Germinal center (tissue), 1 donor: Measurements from ENCODE around the gene PROKR1.
A peak's percentile ranks its signal among the peaks of the same experiment; 100 is the strongest.
"Not testable (repeated sequence)": the region's sequence is repeated elsewhere in the genome, so short reads cannot be mapped to it uniquely, and the experiment has no call there.

Source experiments
- DNase-seq: peaks from one replicate; pipeline ENCODE4 v3.0.0; 2012; ENCODE audit warnings: mixed read lengths, low spot score

PROKR1 gene

DNA sequence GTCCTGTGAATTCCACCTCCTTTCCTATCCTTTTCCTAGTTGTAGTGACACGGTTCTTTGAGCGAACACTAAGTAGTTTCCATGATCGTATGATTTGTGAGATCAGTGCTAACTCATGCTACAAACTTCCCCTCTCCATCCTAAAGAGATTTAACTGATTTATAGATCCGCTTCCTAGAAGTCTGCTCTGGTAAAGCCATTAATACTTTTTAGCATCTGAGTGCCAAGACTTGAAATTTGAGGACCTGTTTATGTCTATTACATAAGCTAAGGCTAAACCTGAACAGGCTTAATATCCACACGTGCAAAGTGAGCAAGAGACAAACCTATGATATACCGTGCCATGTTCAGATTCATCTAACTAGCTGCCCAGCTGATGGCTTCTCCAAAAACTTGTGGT, 14.9 kb downstream of the PROKR1 start:
- no peak for DNase-seq

DNA sequence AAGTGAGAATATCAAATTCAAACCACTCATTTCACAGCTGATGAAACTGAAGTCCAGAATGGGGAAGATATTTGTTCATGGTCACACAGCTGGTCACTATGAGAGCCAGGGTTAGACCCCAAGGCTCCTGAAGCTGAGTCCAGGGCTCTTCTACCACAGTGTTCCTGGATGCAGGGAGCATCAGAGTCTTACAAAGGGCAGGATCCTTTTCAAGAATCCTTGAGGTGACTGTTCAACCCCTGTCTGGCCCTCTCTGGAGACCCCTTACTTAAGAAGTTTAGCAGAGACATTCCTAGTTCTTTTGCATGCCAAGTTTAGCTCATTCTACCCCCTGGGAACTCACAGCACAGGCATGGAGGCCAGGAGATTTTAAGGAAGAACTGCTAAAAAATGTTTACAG, 15.7 kb downstream of the PROKR1 start:
- no peak for DNase-seq

DNA sequence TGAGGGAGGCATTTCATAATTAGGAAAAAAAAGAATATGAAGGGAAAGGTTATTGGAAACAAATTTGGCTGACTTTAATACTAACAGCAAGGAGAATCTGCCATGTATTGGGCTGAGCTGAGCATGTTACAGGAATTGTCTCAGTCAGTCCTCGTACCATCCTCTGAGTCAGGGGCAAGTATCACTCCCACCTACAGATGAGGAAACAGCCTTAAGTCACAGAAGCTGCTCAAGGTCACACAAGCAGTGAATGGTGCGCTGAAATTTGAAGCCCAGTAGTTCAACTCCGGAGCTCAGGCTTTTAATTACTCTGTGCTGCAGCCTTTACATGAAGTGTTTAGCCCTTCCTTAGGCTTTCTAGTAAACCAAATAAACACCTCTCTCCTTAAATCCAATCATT, 17.3 kb downstream of the PROKR1 start:
- no peak for DNase-seq

DNA sequence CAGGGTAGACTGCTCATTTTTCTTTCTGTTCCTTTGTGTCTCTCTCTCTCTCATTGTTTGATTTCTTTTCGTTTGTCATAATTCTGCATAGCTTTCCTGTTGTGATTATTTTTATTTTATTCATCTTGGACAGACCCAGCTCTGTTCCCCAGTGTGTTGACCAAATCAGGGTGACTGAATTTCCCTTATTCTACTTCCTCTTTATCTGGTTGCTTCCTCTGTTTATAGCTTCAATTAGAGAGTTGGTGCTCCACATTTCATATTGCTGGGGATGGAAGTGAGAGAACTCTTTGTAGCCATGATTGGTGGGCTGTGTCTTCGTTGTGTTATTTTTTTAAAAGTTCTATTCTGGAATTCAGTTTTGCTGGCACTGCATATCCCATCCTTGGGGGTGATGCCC, 19.1 kb downstream of the PROKR1 start:
- peak; percentile 23 for DNase-seq

DNA sequence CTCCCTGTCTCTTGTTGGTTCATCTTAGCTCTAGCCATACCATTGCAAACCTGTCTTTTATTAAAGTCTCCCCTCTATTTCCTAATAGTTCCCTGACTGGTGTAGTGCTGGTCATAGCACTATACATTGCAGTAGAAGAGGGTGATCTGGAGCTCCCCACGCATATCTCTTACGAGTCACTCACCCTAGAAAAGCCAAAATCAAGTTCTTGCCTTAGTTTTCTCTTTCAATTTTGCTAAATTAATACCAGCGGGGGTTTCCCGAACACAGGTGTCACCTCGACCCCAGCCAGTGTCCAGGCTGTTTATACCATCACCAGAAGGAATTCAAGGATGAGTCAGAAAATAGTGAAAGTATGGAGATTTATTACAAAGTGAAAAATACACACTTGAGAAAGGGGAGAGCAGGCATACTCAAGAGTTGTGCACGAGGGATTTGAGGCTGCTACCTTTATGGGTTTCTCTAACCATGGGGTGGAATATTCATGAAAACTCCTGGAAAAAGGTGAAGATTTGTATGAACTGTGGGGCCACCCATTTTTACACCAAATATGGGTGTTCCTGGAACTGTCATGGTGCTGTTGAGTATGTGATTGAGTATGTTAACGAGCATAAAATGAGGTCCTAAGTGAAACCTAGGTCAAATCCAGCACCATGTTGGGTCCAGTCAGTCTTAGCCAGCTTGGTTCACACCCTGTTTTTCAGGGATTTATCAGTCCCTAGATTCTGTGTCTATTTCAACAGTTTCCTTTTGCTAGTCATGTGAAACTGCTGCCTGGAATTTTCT, 20.2 kb downstream of the PROKR1 start:
- DNase-seq, result no peak

DNA sequence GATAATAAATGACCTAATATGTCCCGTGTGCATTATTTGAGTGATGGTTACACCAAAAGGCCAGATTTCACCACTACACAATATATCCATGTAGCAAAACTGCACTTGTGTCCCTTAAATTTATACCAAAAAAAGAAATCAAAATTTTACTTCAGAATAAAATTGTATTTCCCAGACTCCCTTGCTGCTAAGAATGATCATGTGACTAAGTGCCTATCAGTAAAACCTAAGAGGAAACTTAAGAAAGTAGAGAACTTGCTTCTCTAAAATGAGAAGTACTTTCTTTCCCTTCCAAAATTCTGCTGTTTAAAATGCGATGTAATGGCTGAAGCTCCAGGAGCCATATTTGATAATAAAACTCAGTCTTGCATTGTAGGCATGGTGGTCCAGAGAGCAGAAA, 24.0 kb downstream of the PROKR1 start:
- DNase-seq, result no peak

DNA sequence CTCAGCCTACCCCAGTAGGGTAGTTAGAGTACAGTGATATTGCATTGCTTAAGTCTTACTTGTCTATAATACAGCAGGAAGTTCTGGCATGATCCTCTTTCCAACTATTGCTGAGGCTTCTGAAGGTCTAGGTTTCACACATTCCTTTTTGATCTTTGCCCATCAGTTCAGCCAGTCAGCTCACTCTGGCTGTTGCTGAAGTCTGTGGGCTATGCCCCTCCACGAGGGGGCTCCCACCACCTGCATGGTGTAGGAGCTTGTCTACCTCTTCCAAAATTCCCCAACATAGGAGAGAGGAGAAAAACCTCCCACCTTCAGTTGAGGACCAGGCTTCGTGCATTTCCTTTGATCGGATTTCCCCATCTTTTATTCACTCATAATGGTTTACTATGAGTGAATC, 26.3 kb downstream of the PROKR1 start:
- DNase-seq, result no peak

DNA sequence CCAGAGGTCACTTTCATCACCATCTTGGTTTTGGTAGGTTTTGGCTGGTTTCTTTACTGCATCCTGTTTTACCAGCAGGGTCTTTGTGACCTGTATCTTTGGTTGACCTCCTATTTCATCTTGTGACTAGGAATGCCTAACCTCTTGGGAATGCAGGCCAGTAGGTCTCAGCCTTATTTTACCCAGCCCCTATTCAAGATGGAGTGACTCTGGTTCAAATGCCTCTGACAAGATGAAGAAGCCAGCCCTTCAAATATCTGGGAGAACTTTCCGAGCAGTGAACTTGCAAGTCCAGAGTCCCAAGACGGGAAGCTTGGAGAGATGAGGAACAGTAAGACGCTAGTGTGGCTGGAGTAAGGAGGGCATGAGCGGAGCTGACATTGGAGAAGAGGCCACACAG, 28.6 kb downstream of the PROKR1 start:
- no peak for DNase-seq

DNA sequence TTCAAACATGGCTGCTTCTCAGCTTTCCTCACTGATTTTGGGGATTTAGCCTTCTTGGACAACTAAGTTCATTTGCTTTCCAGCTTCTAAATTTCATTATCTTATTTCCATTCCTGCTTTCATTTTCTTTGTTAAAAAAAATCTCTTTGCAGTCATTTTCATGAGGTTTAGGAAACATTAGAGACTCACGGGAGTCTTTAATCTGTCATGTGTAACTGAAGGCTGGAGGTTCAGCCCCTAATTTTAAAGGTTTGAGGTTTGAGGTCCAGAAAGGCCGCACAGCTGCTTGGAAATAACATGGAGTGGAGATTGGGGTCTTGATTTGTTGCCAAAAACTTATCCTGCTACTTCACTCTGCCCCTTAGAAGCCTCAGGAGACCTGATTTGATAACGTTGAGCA, 30.3 kb downstream of the PROKR1 start:
- no peak for DNase-seq

DNA sequence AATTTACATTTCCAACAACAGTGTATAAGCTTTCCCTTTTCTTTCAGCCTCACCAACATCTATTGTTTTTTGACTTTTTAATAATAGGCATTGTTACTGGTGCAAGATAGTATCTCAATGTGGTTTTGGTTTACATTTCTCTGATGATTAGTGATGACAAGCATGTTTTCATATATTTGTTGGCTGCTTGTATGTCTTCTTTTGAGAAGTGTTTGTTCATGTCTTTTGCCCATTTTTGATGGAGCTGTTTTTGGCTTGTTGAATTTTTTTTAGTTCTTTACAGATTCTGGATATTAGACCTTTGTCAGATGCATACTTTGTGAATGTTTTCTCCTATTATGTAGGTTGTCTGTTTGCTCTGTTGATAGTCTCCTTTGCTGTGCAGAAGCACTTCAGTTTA, 32.1 kb downstream of the PROKR1 start:
- DNase-seq, result no peak

DNA sequence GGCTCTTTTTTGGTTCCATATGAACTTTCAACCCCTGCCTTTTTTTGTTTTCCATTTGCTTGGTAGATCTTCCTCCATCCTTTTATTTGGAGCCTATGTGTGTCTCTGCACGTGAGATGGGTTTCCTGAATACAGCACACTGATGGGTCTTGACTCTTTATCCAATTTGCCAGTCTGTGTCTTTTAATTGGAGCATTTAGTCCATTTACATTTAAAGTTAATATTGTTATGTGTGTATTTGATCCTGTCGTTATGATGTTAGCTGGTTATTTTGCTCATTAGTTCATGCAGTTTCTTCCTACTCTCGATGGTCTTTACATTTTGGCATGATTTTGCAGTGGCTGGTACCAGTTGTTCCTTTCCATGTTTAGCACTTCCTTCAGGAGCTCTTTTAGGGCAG, 34.5 kb downstream of the PROKR1 start:
- DNase-seq, result not testable (repeated sequence)

DNA sequence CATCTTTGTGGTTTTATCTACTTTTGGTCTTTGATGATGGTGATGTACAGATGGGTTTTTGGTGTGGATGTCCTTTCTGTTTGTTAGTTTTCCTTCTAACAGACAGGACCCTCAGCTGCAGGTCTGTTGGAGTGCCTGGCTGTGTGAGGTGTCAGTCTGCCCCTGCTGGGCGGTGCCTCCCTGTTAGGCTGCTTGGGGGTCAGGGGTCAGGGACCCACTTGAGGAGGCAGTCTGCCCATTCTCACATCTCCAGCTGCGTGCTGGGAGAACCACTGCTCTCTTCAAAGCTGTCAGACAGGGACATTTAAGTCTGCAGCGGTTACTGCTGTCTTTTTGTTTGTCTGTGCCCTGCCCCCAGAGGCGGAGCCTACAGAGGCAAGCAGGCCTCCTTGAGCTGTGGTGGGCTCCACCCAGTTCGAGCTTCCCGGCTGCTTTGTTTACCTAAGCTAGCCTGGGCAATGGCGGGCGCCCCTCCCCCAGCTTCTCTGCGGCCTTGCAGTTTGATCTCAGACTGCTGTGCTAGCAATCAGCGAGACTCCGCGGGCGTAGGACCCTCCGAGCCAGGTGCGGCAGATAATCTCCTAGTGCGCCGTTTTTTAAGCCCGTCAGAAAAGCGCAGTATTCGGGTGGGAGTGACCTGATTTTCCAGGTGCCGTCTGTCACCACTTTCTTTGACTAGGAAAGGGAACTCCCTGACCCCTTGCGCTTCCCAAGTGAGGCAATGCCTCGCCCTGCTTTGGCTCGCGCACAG, 36.0 kb downstream of the PROKR1 start:
- DNase-seq, result not testable (repeated sequence)

DNA sequence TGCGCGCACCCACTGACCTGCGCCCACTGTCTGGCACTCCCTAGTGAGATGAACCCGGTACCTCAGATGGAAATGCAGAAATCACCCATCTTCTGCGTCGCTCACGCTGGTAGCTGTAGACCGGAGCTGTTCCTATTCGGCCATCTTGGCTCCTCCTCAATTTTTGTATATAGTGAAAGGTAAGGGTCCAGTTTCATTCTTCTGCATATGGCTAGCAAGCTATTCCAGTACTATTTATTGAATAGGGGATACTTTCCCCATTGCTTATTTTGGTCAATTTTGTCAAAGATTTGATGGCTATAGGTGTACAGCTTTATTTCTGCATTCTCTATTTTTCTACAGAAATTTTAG, 36.5 kb downstream of the PROKR1 start:
- DNase-seq, result not testable (repeated sequence)

DNA sequence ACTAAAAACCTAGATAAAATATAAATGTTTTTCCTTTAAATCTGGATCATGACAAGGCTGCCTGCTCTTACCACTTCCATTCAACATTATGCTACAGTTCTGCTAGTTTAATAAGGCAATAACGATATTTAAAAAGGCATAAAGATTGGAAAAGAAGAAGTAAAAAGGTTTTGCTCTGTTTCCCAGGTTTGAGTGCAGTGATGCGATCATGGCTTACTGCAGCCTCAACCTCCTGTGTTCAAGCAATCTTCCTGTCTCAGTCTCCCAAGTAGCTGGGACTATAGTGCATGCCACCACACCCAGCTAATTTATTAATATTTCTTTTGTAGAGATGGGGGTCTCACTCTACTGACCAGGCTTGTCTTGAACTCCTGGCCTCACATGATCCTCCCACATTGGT, 40.8 kb downstream of the PROKR1 start:
- no peak for DNase-seq

DNA sequence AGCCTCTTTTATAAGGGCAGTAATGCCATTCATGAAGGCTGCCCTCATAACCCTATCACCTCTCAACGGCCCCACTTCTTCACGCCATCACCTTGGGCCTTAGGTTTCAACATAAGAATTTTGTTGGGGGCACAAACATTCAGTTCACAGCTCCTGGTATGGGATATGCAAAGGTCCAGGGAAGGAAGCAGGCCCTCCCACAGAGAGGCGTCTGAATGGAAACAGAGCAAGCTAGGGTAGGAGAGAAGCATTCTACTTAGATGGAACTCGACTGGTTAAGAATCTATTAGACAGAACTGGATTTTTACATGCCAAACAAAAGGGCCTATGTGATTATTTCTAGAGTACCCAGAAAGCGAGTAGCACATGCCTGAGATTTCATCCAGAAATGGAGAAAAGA, 42.8 kb downstream of the PROKR1 start:
- DNase-seq, result no peak

DNA sequence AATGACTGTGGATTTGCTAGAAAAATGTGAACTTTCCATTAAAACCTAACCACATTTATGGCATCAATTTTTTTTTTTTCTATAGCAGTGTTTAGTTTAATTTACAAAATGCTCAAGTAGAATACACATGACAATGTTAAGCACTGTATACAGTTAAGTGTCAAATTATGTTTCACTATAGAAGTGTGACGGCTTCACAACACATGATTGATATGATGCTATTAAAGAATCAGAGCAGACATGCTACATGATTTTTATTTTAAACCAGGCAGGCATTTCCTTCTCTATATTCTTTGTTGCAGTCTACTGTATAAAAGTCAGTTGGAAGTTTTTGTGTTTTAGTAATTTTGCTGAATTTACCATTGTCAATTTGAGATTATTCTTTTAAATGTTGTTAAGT, 43.6 kb downstream of the PROKR1 start:
- DNase-seq, result no peak

DNA sequence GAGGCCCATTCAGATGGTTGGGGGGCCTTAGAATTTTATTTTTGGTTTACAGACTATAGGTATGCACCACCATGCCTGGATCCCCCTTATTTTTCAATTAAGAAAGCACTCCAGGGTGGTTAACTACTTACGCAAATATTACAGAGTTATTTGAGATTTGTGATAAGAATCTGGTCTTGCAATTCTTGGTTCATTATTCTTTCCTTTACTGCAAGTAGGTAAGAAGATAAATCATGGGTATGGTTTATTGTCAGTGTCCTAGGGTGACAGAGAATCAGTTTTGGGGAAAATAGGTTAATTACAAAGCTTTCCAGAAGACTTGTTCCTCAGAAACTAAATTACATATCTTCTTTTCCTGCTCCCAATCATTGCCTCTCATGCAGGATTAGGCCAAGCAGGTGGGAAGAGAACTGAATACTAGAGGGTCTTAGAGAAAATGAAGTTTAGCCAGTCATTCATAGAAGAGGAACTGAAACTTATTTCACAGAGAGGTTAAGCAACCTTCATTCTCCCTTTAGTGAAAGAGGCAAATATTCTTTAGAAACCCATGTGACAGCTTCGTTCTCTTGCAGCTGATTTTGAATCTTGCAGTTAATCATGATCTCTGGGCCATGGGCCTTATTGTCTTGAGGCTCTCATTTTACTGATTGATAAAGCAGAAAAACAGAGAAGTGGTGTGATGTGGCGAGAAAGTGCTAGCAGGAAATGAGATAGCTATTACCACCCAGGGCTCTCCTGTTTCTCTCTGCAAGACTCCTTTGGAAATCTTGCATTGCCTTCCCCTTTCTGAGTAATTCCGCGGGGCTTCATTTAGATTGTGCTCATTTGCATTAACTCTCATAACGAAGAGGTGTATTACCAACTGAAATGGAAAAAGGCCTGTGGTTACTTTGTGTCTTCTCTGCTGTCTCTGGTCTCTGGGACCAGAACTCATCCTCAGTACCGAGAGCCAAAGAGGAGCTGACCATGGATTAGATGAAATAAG, 46.5 kb downstream of the PROKR1 start:
- DNase-seq, result peak; percentile 63

DNA sequence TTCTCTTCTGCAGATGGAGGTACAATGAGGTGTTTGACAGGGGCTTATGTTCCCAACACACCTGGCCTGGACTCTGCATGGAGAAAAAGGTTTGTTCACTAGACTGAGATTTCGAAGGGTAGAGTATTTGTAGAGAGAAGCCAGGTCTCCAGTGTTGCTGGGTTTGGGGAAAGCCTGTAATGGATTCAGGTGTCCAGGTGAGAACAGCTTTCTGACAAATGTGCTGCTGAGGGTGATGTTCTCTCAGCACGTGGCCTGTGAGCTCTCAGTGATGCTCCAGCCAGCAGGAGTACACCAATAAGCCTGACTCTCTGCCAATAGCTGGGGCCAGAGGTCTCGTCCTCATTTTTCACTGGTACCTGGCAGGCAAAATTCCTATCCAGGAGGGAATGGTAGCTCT, 47.5 kb downstream of the PROKR1 start:
- DNase-seq, result no peak

DNA sequence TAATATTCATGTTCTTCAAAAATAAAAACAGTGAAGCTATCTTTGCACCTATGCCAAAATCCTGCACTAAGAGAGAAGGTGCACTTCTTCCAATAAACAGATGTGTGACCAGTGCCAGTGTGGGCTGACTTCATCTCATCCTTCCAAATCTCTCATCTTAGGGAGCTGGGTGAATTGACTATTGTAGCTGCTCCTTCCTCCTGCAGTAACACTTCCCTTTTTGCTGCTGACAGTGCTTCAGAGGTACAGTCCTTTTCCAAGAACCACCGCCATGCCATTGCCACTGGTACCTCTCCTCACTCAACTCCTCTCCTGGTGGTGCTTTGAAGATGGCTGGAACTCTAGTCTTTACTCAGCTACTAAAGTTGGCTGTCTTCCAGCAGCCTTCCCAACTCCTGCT, 49.1 kb downstream of the PROKR1 start:
- peak; percentile 12 for DNase-seq

DNA sequence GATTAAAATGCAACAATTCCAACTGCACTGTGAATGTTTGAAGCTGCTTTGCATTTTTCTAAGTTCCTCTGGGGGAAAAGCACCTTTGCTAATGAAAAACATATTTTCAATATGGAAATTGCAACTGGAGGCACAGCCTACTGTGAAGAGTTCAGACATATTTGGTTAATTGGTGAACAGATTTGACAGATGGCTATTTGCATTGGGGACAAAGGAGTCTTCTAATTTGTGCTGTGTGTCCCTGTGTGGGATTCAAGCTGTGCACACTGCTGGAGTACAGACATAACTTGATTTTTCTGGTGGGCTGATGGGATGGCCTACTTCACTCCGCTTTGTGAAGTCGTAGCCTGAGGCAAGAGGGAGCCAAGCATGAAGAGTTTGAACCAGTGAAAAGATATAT, 50.6 kb downstream of the PROKR1 start:
- no peak for DNase-seq

DNA sequence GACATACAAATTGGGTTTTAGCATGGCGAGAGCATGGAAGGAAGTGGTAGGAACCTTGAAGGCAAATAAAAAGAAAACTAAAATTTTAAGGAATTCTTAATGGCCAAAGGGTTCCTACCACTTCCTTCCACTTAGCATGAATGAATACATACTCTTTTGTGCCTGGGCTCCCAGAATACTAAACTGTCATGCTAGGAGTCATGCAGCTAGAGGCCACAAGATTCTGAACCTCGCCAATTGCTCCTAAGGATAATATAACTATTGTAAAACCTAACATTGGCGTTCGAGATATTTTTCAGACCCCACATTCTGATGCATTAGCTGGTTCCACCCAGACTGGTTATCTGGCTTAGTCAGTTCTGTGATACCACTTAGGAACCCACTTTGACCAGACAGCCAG, 52.6 kb downstream of the PROKR1 start:
- no peak for DNase-seq

DNA sequence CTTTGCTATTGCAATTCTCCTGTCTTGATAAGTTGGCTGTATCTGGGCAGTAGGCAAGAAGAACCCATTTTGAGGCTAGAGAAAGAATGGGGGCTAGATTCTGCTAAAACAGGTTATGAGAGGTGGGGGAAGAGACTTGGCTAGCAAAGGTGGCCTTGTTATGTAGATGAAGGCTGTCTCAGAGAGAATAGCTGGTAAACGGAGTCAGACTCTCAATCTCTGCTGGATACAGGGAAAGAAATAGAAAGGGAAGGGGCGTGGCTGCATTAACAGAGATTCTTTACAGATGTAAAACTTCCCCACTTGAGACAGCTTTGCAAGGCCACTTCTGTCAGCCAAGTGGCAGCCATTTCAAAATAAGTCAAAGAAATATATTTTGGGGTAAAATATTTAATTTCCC, 53.2 kb downstream of the PROKR1 start:
- no peak for DNase-seq
